GM21390 (cell line): ENCODE results near the gene WFDC1.
"Not testable (repeated sequence)": the region's sequence is repeated elsewhere in the genome, so short reads cannot be mapped to it uniquely, and the experiment has no call there.

ENCODE experiments used
- ATAC-seq: cut with Tn5 transposase; IDR thresholded peaks from one replicate; pipeline ENCODE4 v1.9.1; 2021; ENCODE audit not compliant: unreplicated experiment

Gene WFDC1

DNA sequence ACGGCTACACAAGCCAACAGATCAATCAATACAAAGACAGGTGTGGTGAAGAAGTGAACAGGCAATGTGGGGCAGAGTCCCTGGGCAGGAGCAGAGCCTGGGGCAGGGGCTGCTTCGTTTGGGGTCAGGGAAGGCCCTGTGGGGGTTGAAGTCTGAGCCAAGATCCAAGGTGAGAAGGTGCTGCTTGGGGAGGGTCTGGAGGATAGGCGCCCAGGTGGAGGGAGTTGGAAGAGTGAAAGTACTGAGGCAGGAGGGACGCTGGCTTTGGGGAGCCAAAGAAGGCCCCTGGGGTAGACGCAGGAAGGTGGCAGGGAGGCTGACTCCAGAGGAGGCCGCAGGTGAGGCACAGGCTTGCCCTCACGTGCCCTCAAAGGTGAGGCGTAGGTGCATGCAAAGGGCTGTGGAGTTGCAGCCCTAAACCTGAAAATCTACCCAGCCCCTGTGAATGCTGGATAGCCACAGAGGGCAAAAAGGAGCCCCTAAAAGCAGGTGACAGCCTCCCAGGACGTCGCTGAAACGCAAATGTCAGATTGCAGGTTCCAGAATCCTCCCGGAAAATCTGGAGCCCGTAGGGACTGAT lies 33.3 kb downstream of the WFDC1 start:
- no peak for ATAC-seq

GRCh38 chr16:84329016-84329415 lies 34.3 kb downstream of the WFDC1 start:
- no peak for ATAC-seq

DNA sequence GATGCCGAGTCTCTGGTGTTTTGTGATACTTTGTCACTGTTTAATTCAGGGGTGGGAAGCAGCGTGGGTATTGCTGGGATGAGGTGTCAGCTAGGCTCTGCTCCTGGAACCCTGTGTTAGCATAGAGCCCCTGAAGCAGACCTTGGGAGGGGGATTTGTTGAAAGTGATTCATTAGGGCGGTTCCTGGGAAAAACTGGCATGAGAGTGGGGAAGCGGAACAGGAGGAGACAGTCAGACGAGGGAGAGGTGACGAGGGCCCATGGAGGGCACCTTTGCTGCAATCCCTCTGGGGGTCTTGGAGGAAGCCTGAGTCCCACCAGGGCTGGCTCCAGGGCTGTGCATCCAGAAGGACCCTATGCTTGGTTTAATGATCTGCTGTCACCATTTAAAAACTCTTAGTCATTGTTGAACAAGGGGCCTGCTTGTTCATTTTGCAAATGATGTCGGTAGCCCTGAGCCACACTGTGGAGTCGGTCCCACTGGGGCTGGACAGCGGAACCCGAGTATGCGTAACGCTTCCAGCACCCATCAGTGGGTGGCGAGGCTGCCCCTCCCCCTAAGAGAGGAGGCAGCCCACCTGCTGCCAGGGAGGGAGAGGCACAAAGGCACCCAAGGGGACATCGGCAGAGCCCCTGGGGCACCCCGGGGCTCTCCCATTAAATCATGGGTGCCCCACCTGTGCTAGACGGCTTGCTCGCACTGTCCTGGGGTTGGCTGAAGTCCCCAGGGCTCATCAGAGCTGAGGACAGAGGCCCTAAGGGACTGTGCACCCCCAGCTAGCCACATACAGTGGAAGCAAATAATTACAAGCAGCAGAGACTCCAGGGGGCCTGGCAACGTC lies 35.4 kb downstream of the WFDC1 start:
- no peak for ATAC-seq

DNA sequence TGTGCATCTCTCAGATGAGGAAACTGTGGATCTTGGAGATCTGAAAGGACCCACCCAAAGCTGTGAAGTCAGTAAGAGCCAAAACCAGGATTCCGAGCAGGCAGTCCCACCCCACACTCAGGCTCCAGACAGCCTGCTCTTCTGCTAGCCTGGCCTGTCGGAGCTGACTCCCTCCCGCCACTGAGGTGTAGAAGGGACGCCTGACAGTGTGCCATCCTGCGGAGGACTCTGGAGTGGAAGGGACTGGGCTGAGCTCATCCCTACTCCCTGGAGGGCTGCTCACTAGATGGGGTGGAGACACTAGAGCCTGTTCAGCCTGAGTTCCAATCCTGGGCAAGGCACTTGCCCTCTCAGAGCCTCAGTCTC lies 36.0 kb downstream of the WFDC1 start:
- ATAC-seq: no peak

GRCh38 chr16:84331998-84332780 lies 37.5 kb downstream of the WFDC1 start:
- ATAC-seq: no peak

DNA sequence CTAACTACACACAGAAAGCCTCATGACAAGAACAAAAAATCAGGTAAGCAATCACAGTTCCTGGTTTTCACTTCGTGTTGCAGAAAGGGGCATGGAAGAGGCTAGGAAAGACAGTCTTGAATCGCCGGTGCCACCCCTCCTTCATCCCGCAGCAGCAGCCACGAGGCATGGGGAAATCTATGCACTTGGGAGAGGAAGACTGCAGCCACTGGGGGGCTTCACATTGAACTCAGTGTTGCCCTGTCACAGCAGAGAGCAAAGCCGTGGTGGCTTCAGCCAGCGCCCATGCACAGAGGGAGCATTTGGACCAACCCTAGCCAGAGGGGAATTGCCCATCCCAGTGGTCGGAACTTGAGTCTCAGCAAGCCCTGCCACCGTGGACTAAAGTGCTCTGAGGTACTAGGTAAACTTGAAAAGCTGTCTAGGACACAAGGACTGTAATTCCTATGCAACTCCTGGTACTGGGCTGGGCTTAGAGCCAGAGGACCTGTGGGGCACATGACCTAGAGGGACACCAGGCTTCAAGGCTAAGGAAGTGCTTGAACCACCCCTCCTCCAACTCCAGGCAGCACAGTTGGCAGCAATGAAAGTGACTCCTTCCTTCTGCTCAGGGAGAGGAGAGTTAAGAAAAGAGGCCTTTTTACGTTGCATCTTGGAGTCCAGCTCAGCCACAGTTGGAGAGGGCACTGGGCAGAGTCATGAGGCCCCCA lies 38.5 kb downstream of the WFDC1 start:
- no peak for ATAC-seq

DNA sequence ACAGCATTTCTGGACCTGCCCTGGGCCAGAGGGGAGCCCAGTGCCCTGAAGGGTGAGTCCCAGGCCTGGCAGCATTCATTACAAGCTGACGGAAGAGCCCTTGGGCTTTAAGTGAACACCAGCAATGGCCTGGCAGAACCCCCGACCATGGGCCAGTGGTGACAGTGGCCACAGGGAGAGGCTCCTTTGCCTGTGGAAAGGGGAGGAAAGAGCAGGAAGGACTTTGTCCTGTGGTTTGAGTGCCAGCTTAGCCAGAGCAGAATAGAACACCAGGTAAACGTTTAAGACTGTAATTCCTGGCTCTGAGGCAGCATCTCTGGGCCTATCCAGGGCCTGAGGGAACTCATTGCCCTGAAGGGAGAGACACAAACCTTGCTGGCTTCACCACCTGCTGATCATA lies 39.4 kb downstream of the WFDC1 start:
- no peak for ATAC-seq

GRCh38 chr16:84334482-84334881 lies 39.8 kb downstream of the WFDC1 start:
- ATAC-seq: no peak

- not testable (repeated sequence) for ATAC-seq
These were observed 42.6 kb downstream of the WFDC1 start for GRCh38 chr16:84337236-84337635.

GRCh38 chr16:84339311-84339710 lies 44.6 kb downstream of the WFDC1 start:
- ATAC-seq: no peak

- no peak for ATAC-seq
These were observed 45.1 kb downstream of the WFDC1 start for GRCh38 chr16:84339766-84340165.

DNA sequence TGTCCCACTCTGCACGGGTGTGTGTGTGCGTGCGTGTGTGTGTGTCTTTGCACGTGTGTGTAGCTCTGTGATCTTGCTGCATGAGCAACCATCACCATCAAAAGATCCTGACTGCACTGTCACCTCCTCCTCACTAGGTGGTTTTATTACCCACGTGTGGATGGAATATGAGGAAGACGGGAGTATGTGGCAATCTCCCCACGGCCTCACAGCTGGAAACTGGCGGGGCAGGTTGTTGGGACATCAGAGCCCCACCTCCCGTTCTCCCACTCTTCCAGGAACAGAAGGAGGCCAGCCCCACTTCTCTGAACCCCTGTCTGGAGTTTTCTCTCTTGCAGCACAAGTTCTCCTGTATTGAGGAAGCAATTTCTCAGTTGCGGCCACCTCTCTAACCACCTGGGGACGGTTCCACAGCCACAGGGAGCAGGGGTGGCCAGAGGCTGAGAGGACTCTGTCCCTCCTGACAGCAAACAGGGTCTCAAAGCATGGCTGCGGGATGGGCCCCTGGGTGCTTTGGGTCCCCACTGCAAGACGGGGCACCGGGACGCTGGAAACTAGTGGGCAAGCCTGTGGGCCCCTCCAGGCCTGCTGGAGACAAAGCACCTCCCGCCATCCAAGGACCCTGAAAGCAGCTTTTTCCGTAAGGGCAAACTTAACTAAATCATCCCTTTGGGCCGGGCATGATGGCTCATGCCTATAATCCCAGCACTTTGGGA lies 45.8 kb downstream of the WFDC1 start:
- no peak for ATAC-seq

DNA sequence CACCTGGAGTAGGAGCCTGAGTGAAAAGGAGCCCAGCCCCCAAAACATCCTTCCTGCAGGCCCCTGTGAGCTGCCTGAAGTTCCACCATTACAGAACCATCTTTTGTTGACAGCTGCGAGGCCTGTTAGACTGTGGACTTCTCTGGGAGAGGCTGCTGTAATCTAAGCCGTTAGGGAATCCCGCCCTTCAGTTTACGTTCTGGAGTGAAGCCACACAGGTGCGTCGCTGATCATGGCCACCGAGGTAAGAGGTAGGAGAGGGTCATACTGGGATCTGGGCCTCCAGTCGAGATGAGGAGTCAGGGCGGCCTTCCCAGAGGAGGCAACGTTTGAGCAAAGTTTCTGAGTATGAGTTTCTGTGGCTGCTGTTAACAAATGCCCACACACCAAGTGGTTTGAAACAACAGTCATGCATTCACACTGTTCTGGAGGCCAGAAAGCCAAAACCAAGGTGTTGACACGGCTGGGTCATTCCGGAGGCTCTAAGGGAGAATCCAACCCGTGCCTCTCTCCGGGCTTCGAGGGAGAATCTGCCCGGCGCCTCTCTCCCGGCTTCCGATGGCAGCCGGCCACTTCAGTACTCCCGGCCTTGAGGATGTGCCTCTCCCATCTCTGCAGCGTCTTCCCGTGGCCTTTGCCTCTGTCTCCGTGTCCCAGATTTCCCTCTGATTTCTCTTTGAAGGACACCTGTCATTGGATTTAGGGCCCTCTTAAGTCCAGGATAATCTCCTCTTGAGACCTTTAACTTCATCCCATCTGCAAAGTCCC lies 47.0 kb downstream of the WFDC1 start:
- no peak for ATAC-seq

DNA sequence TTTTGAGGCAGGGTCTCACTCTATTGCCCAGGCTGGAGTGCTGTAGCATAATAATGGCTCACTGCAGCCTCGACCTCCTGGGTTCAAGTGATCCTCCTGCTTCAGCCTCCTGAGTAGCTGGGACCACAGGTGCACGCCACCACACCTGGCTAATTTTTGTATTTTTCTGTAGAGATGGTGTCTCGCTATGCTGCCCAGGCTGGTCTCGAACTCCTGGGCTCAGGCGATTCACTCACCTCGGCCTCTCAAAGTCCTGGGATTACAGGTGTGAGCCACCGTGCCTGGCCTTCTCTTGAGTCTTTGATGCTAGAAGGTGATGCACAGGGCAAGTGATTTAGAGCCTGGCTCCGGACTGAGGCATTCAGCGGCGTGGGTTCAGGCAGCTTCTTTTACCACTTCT lies 49.1 kb downstream of the WFDC1 start:
- not testable (repeated sequence) for ATAC-seq

DNA sequence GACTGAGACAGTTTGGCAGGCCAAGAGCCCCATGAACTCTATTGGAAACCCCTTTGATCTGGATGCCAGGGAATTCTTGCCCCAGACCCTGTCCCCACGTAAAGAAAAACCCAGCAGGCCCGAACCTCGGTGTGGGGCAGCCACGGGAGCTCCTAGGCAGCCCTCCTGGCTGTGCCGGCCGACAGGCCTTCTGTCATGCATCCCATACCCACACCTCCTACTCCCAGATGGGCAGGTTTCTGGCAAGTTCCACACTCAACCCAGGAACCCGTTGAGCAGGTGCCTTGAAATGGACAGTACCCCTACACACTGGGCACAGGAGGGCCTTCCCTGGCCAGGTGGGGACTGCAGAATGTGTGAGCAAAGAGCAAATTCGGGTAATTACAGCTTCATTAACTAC lies 50.1 kb downstream of the WFDC1 start:
- no peak for ATAC-seq

DNA sequence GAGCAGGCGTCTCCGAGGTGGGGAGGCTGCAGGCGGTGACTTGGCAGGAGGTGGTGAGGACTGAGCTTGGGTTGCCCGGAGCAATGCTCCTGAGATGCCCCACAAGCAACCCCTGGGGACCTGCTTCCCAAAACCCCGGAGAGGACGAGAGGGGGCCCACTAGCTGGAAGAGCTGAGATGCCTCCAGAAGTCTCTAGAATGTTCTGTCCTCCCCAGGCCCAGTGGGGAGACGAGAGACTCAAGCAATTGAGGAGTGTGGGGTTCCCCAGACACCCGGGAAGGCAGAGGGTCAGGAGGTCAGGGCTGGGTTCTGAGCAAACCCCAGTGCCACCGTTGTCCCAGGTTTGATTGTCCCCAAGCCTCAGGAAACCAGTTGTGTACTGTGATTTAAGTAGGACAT lies 52.5 kb downstream of the WFDC1 start:
- ATAC-seq: no peak

DNA sequence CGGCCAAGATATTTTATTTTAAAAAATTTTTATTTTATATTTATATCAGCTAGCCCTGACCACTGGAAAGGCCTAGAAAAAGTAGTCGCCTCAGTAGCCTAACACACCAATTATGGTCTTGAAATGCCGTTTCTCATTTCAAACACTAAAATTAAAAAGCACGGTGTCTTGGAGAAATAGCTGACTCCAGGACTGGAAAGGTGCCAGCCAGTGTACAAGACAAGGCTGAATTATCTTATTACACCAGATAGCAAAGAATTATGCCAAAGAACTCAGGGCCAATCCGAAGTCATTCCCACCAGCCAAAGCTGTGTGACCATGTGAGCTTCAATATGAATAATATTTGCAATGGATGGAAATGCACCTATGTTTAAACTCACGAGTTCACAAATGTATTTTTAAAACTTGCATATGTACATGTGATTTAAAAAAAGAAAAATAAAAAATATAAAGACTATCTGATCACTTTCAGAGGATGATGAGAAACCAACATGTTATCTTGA lies 53.8 kb downstream of the WFDC1 start:
- no peak for ATAC-seq

GRCh38 chr16:84349862-84350684 lies 55.4 kb downstream of the WFDC1 start:
- no peak for ATAC-seq
